Panc1 (cell line): ENCODE measurements around the gene ANXA7. TPM values are rescaled to one million over a fixed set of nuclear protein-coding genes. Genes with fewer than 3 reads are reported as not detected.

Source experiments
- ATAC-seq: fragments of 200-7000 bp; cut with Tn5 transposase; 2 replicates; pipeline ENCODE4 v1.9.1; 2020; ENCODE audit warnings: mild to moderate bottlenecking, moderate library complexity
- BruUV-seq: library from RNA; stranded (reverse); fragments of 400-500 nt; replicated peaks from 2 replicates; lab custom pipeline; 2021; lab: Mats Ljungman, UMichigan
- CTCF ChIA-PET: fragments of 300-600 bp; sonication (Branson Sonifier 250); formaldehyde crosslinking; loops from one replicate; lab custom pipeline; 2022; ENCODE audit warnings: antibody characterized with exemption; lab: Charles Lee
- POLR2A ChIA-PET: fragments of 300-600 bp; sonication (Branson Sonifier 250); formaldehyde crosslinking; loops from one replicate; lab custom pipeline; 2022; ENCODE audit warnings: antibody characterized with exemption; lab: Charles Lee
- DNase-seq: peaks from one replicate; pipeline ENCODE4 v3.0.0-alpha.2; 2010; ENCODE audit warnings: low read depth, low spot score
- H3K27ac ChIP-seq: 2 replicates; pipeline ENCODE4 v1.5.1; 2011; ENCODE audit warnings: mild to moderate bottlenecking, low read length, inconsistent platforms
- H3K27me3 ChIP-seq: fragments of 200-500 bp; sonication (Bioruptor generic); 2 replicates; pipeline ENCODE4 v1.6.0; 2014; ENCODE audit warnings: low read length, inconsistent platforms; ENCODE audit not compliant: control insufficient read depth, insufficient read depth
- H3K36me3 ChIP-seq: fragments of 200-500 bp; sonication (Bioruptor generic); 2 replicates; pipeline ENCODE4 v1.5.1; 2014; ENCODE audit warnings: inconsistent platforms, mild to moderate bottlenecking, low read length, moderate library complexity; ENCODE audit not compliant: control insufficient read depth, insufficient read depth
- H3K4me1 ChIP-seq: 2 replicates; pipeline ENCODE4 v1.5.1; 2011; ENCODE audit warnings: inconsistent platforms, mild to moderate bottlenecking, low read length, moderate library complexity; ENCODE audit not compliant: control insufficient read depth, insufficient read depth
- H3K4me3 ChIP-seq, 2 experiments: 2 replicates each; pipeline ENCODE4 v1.5.1; 2011 to 2012; ENCODE audit warnings: low read depth in 2 of 2, low read length in 2 of 2, mild to moderate bottlenecking in 2 of 2, inconsistent platforms in 1 of 2, moderate library complexity in 1 of 2
- H3K9me3 ChIP-seq: fragments of 200-500 bp; sonication (Bioruptor generic); 2 replicates; pipeline ENCODE4 v1.5.1; 2014; ENCODE audit warnings: low read depth, mild to moderate bottlenecking, inconsistent platforms, low read length, moderate library complexity; ENCODE audit not compliant: control insufficient read depth, insufficient read depth
- CTCF ChIP-seq: fragments of 450-650 bp; IDR thresholded peaks from 2 replicates; pipeline ENCODE4 v1.5.1; 2017; ENCODE audit warnings: mild to moderate bottlenecking
- POLR2AphosphoS5 ChIP-seq: IDR thresholded peaks from 2 replicates; pipeline ENCODE4 v1.6.1; 2012; ENCODE audit warnings: mild to moderate bottlenecking, low read depth, low read length, moderate library complexity
- REST ChIP-seq, 2 experiments: IDR thresholded peaks; 2 replicates each; pipeline ENCODE4 v1.6.1; 2011 to 2012; ENCODE audit warnings: low read depth in 2 of 2, control low read depth in 1 of 2, low read length in 1 of 2, mild to moderate bottlenecking in 1 of 2, moderate library complexity in 1 of 2; ENCODE audit not compliant: insufficient read depth in 1 of 2
- SIN3A ChIP-seq: IDR thresholded peaks from 2 replicates; pipeline ENCODE4 v1.6.1; 2012; ENCODE audit warnings: low read depth, mild to moderate bottlenecking, low read length, moderate library complexity, borderline replicate concordance; ENCODE audit not compliant: insufficient read depth
- TCF7L2 ChIP-seq: IDR thresholded peaks from 2 replicates; pipeline ENCODE4 v1.6.1; 2011; ENCODE audit warnings: mild to moderate bottlenecking, low read depth, low read length, inconsistent platforms
- in situ Hi-C: cut with HindIII; loops from 2 replicates; pipeline ENCODE4 v1.10.0; 2016; ENCODE audit warnings: low sequenced_read_pairs, low pct_unique_long_range_greater_than_20kb
- intact Hi-C: fragments of 100-400 bp; cut with micrococcal nuclease; formaldehyde crosslinking; loops from one replicate; pipeline ENCODE4 v1.10.0; 2022; ENCODE audit not compliant: unreplicated experiment
- total RNA-seq: library from RNA; stranded (reverse); gene quantifications from one replicate; pipeline ENCODE4 v1.2.1, GENCODE V29; 2021; ENCODE audit not compliant: unreplicated experiment

The ANXA7 gene
- total RNA-seq, 1 experiment from 2014 or later = 165 TPM

- intact Hi-C loops (no loop called here), in situ Hi-C loops (no loop called here)
- H3K4me1 ChIP-seq = no peaks in the 10 kb centered on the region
- ChIA-PET CTCF (no interaction called here), POLR2A (no interaction called here)
- no peaks in the 10 kb centered on the region for H3K27me3 ChIP-seq
- no peak for TF ChIP-seq REST (IDR thresholded peaks at IDR 0.05; ENCODE audit: insufficient read depth in 1 of 2, low read depth in 2 of 2, low read length in 1 of 2)
- TF ChIP-seq POLR2AphosphoS5 = no peak
- no peak for TF ChIP-seq CTCF
- no peak for TF ChIP-seq TCF7L2
- TF ChIP-seq SIN3A = no peak
- ATAC-seq (no peak), DNase-seq (no peak)
- H3K36me3 ChIP-seq = no peaks in the 10 kb centered on the region
- H3K27ac ChIP-seq = no peak overlapping the region
- no peak overlapping the region for H3K4me3 ChIP-seq
- no TSS peak for BruUV-seq
- no peaks in the 10 kb centered on the region for H3K9me3 ChIP-seq
Observed at GRCh38 chr10:73404690-73405089, 9.2 kb downstream of the ANXA7 start.

GRCh38 chr10:73401636-73402035 lies 12.2 kb downstream of the ANXA7 start:
- peaks cover 6% of the 10 kb centered on the region for H3K36me3 ChIP-seq
- ATAC-seq (no peak), DNase-seq (no peak)
- no peaks in the 10 kb centered on the region for H3K27me3 ChIP-seq
- H3K4me1 ChIP-seq = no peaks in the 10 kb centered on the region
- in situ Hi-C loops (no loop called here), intact Hi-C loops (no loop called here)
- ChIA-PET POLR2A (interaction anchor here (0.5 kb wide), 1 partner anchor 10 kb away, joined by 5 read pairs; no protein-coding TSS in a partner anchor), CTCF (interaction anchor here (1.0 kb wide), 1 partner anchor 137 kb away, joined by 3 read pairs; no protein-coding TSS in a partner anchor)
- no TSS peak for BruUV-seq
- no peak overlapping the region for H3K27ac ChIP-seq
- no peaks in the 10 kb centered on the region for H3K9me3 ChIP-seq
- H3K4me3 ChIP-seq = no peak overlapping the region
- no peak for TF ChIP-seq POLR2AphosphoS5
- TF ChIP-seq SIN3A = no peak
- no peak for TF ChIP-seq REST (IDR thresholded peaks at IDR 0.05; ENCODE audit: insufficient read depth in 1 of 2, low read depth in 2 of 2, low read length in 1 of 2)
- TF ChIP-seq TCF7L2 = no peak
- TF ChIP-seq CTCF = no peak
